ENCODE data around the gene MMRN2. TPM values are rescaled to one million over a fixed set of nuclear protein-coding genes. Genes with fewer than 3 reads are reported as not detected.
"Not testable (repeated sequence)": the region's sequence is repeated elsewhere in the genome, so short reads cannot be mapped to it uniquely, and the experiment has no call there.

MMRN2 gene
- total RNA-seq, 3 donors from 2014 or later: 23.0 to 60.3 (median 32.6) TPM

- Histone ChIP-seq H3K27ac (peak overlapping the region; percentile 85 to 94), H3K27me3 (no peaks in the 10 kb centered on the region), H3K4me3 (peak overlapping the region; percentile 28 to 60 (median 37)), H3K9me3 (peaks cover 0 to 4% of the 10 kb centered on the region in 2 donors), H3K4me1 (peaks cover 16 to 18% of the 10 kb centered on the region in 2 donors), H3K36me3 (no peaks in the 10 kb centered on the region)
- DNase-seq (ENCODE audit: low spot score in 2 of 2): no peak
- TF ChIP-seq POLR2AphosphoS5 (IDR thresholded peaks at IDR 0.05) (no peak), CTCF (IDR thresholded peaks at IDR 0.05) (no peak), POLR2A (IDR thresholded peaks at IDR 0.05) (no peak)
- intact Hi-C loops (cut with DNase I; ENCODE audit: low total_unique reads): no loop called here
Observed at GRCh38 chr10:86954681-86955500, 2.5 kb downstream of the MMRN2 start.

GRCh38 chr10:86953747-86954680 lies 3.4 kb downstream of the MMRN2 start:
- Histone ChIP-seq H3K36me3 (no peaks in the 10 kb centered on the region), H3K27me3 (no peaks in the 10 kb centered on the region), H3K9me3 (peaks cover 0 to 4% of the 10 kb centered on the region in 2 donors), H3K27ac (peak overlapping the region; percentile 85 to 94), H3K4me3 (peak overlapping the region; percentile 28 to 60 (median 37)), H3K4me1 (peaks cover 10 to 18% of the 10 kb centered on the region in 2 donors)
- no peak for DNase-seq (ENCODE audit: low spot score in 2 of 2)
- intact Hi-C loops (cut with DNase I; ENCODE audit: low total_unique reads): no loop called here
- no peak for TF ChIP-seq CTCF (IDR thresholded peaks at IDR 0.05)
- TF ChIP-seq POLR2A (IDR thresholded peaks at IDR 0.05): no peak
- peak; percentile 16 to 57 (median 37) for TF ChIP-seq POLR2AphosphoS5 (IDR thresholded peaks at IDR 0.05)

GRCh38 chr10:86952697-86953096 lies 4.7 kb downstream of the MMRN2 start:
- H3K27me3 ChIP-seq; H3K4me3 ChIP-seq; intact Hi-C loops (cut with DNase I; ENCODE audit: low total_unique reads); H3K27ac ChIP-seq; H3K36me3 ChIP-seq; H3K9me3 ChIP-seq; DNase-seq (ENCODE audit: low spot score in 2 of 2); H3K4me1 ChIP-seq: not testable (repeated sequence)

- Histone ChIP-seq H3K4me1 (peaks cover 0 to 9% of the 10 kb centered on the region in 2 donors), H3K27me3 (no peaks in the 10 kb centered on the region), H3K4me3 (no peak overlapping the region), H3K36me3 (no peaks in the 10 kb centered on the region), H3K9me3 (peaks cover 0 to 4% of the 10 kb centered on the region in 2 donors), H3K27ac (no peak overlapping the region)
- intact Hi-C loops (cut with DNase I; ENCODE audit: low total_unique reads): no loop called here
- DNase-seq (ENCODE audit: low spot score in 2 of 2): no peak
- TF ChIP-seq POLR2AphosphoS5 (IDR thresholded peaks at IDR 0.05): no peak
- no peak for TF ChIP-seq POLR2A (IDR thresholded peaks at IDR 0.05)
- TF ChIP-seq CTCF (IDR thresholded peaks at IDR 0.05): no peak
Observed at GRCh38 chr10:86952106-86952505, 5.3 kb downstream of the MMRN2 start.

- no peak overlapping the region for H3K4me3 ChIP-seq
- H3K4me1 ChIP-seq: peaks cover 0 to 9% of the 10 kb centered on the region in 2 donors
- intact Hi-C loops (cut with DNase I; ENCODE audit: low total_unique reads): no loop called here
- H3K9me3 ChIP-seq: peaks cover 0 to 4% of the 10 kb centered on the region in 2 donors
- H3K27ac ChIP-seq: no peak overlapping the region
- H3K27me3 ChIP-seq: no peaks in the 10 kb centered on the region
- H3K36me3 ChIP-seq: no peaks in the 10 kb centered on the region
- DNase-seq (ENCODE audit: low spot score in 2 of 2): peak in 1 of 2 donors; percentile 30
- TF ChIP-seq POLR2A (IDR thresholded peaks at IDR 0.05): no peak
- no peak for TF ChIP-seq CTCF (IDR thresholded peaks at IDR 0.05)
- no peak for TF ChIP-seq POLR2AphosphoS5 (IDR thresholded peaks at IDR 0.05)
Observed at GRCh38 chr10:86951184-86951761, 6.1 kb downstream of the MMRN2 start.

All from breast epithelium (tissue), 4 donors.